Measurements from ENCODE around the gene RPP38. TPM values are rescaled to one million over a fixed set of nuclear protein-coding genes. Genes with fewer than 3 reads are reported as not detected.

RPP38 gene
- total RNA-seq, 1 experiment from 2014 or later, result 40.7 TPM

- Mint-ChIP-seq H3K27ac (ENCODE audit: unreplicated experiment) (no peak overlapping the region), H3K4me3 (ENCODE audit: unreplicated experiment) (no peak overlapping the region), H3K27me3 (ENCODE audit: insufficient read depth, unreplicated experiment) (no peaks in the 10 kb centered on the region), H3K36me3 (ENCODE audit: insufficient read depth, unreplicated experiment) (peaks cover 6% of the 10 kb centered on the region), H3K9me3 (ENCODE audit: unreplicated experiment) (no peaks in the 10 kb centered on the region), H3K4me1 (ENCODE audit: low read depth, unreplicated experiment) (peaks cover 14% of the 10 kb centered on the region)
- TF ChIP-seq CTCF (IDR thresholded peaks at IDR 0.05; ENCODE audit: insufficient read depth in 1 of 2, low read depth in 1 of 2, low read length in 1 of 2, severe bottlenecking in 1 of 2, unreplicated experiment in 1 of 2), result no peak
- no TSS peak for BruUV-seq (replicated peaks)
- no peak for DNase-seq
- peaks cover 13% of the 10 kb centered on the region for H3K4me1 ChIP-seq
- H3K27me3 ChIP-seq (replicated peaks; ENCODE audit: control insufficient read depth, insufficient read depth, low read length), result no peaks in the 10 kb centered on the region
- H3K4me3 ChIP-seq (ENCODE audit: low read depth, low read length), result no peak overlapping the region
- ChIA-PET POLR2A (interaction anchor here (0.6 kb wide), 3 partner anchors 14 to 642 kb away, joined by 4 to 12 read pairs (median 6); no protein-coding TSS in a partner anchor), CTCF (interaction anchor here (0.7 to 1.2 kb wide), 2 partner anchors 21 to 23 kb away, joined by 5 to 6 read pairs; partner anchors contain the start of gene NMT2)
- H3K9me3 ChIP-seq, result no peaks in the 10 kb centered on the region
- no peaks in the 10 kb centered on the region for H3K36me3 ChIP-seq (ENCODE audit: control insufficient read depth, insufficient read depth, low read length)
- intact Hi-C loops (cut with micrococcal nuclease; ENCODE audit: unreplicated experiment), result no loop called here
Measured at GRCh38 chr10:15147594-15148392, 50.6 kb downstream of the RPP38 start.

GRCh38 chr10:15149042-15149771 lies 52.1 kb downstream of the RPP38 start:
- Histone ChIP-seq H3K27me3 (replicated peaks; ENCODE audit: control insufficient read depth, insufficient read depth, low read length) (no peaks in the 10 kb centered on the region), H3K36me3 (ENCODE audit: control insufficient read depth, insufficient read depth, low read length) (no peaks in the 10 kb centered on the region), H3K4me1 (peaks cover 18% of the 10 kb centered on the region), H3K4me3 (ENCODE audit: low read depth, low read length) (no peak overlapping the region), H3K9me3 (no peaks in the 10 kb centered on the region)
- peaks cover 6% of the 10 kb centered on the region for H3K36me3 Mint-ChIP-seq (ENCODE audit: insufficient read depth, unreplicated experiment)
- CTCF ChIA-PET, result no interaction called here
- intact Hi-C loops (cut with micrococcal nuclease; ENCODE audit: unreplicated experiment), result no loop called here
- H3K9me3 Mint-ChIP-seq (ENCODE audit: unreplicated experiment), result no peaks in the 10 kb centered on the region
- no peak for DNase-seq
- TF ChIP-seq CTCF (IDR thresholded peaks at IDR 0.05; ENCODE audit: insufficient read depth in 1 of 2, low read depth in 1 of 2, low read length in 1 of 2, severe bottlenecking in 1 of 2, unreplicated experiment in 1 of 2), result no peak
- no TSS peak for BruUV-seq (replicated peaks)
- peaks cover 16% of the 10 kb centered on the region for H3K4me1 Mint-ChIP-seq (ENCODE audit: low read depth, unreplicated experiment)
- no peaks in the 10 kb centered on the region for H3K27me3 Mint-ChIP-seq (ENCODE audit: insufficient read depth, unreplicated experiment)
- POLR2A ChIA-PET, result no interaction called here
- H3K27ac Mint-ChIP-seq (ENCODE audit: unreplicated experiment), result no peak overlapping the region
- H3K4me3 Mint-ChIP-seq (ENCODE audit: unreplicated experiment), result no peak overlapping the region

- no TSS peak for BruUV-seq (replicated peaks)
- peaks cover 16% of the 10 kb centered on the region for H3K4me1 Mint-ChIP-seq (ENCODE audit: low read depth, unreplicated experiment)
- intact Hi-C loops (cut with micrococcal nuclease; ENCODE audit: unreplicated experiment), result no loop called here
- H3K4me3 Mint-ChIP-seq (ENCODE audit: unreplicated experiment), result no peak overlapping the region
- no peaks in the 10 kb centered on the region for H3K9me3 ChIP-seq
- H3K27me3 ChIP-seq (replicated peaks; ENCODE audit: control insufficient read depth, insufficient read depth, low read length), result no peaks in the 10 kb centered on the region
- POLR2A ChIA-PET, result interaction anchor here (1.0 kb wide), 1 partner anchor 18 kb away, joined by 4 read pairs; the partner anchor contains the start of gene NMT2
- no peak overlapping the region for H3K27ac Mint-ChIP-seq (ENCODE audit: unreplicated experiment)
- no peak overlapping the region for H3K4me3 ChIP-seq (ENCODE audit: low read depth, low read length)
- H3K36me3 Mint-ChIP-seq (ENCODE audit: insufficient read depth, unreplicated experiment), result peaks cover 6% of the 10 kb centered on the region
- H3K9me3 Mint-ChIP-seq (ENCODE audit: unreplicated experiment), result no peaks in the 10 kb centered on the region
- TF ChIP-seq CTCF (IDR thresholded peaks at IDR 0.05; ENCODE audit: insufficient read depth in 1 of 2, low read depth in 1 of 2, low read length in 1 of 2, severe bottlenecking in 1 of 2, unreplicated experiment in 1 of 2), result no peak
- no peaks in the 10 kb centered on the region for H3K36me3 ChIP-seq (ENCODE audit: control insufficient read depth, insufficient read depth, low read length)
- no peak for DNase-seq
- peaks cover 18% of the 10 kb centered on the region for H3K4me1 ChIP-seq
- CTCF ChIA-PET, result interaction anchor here (0.7 kb wide), 3 partner anchors 18 to 48 kb away, joined by 3 to 4 read pairs (median 3); partner anchors contain the start of gene NMT2
- no peaks in the 10 kb centered on the region for H3K27me3 Mint-ChIP-seq (ENCODE audit: insufficient read depth, unreplicated experiment)
Measured at GRCh38 chr10:15150563-15150962, 53.4 kb downstream of the RPP38 start.
